Ramos (cell line): ENCODE data around the gene MCM9.

Experiments
- in situ Hi-C: fragments of 300-500 bp; cut with MboI; formaldehyde crosslinking; loops from one replicate; pipeline ENCODE4 v1.14.3; 2022; ENCODE audit warnings: low sequenced_read_pairs; ENCODE audit not compliant: unreplicated experiment

MCM9 gene

DNA sequence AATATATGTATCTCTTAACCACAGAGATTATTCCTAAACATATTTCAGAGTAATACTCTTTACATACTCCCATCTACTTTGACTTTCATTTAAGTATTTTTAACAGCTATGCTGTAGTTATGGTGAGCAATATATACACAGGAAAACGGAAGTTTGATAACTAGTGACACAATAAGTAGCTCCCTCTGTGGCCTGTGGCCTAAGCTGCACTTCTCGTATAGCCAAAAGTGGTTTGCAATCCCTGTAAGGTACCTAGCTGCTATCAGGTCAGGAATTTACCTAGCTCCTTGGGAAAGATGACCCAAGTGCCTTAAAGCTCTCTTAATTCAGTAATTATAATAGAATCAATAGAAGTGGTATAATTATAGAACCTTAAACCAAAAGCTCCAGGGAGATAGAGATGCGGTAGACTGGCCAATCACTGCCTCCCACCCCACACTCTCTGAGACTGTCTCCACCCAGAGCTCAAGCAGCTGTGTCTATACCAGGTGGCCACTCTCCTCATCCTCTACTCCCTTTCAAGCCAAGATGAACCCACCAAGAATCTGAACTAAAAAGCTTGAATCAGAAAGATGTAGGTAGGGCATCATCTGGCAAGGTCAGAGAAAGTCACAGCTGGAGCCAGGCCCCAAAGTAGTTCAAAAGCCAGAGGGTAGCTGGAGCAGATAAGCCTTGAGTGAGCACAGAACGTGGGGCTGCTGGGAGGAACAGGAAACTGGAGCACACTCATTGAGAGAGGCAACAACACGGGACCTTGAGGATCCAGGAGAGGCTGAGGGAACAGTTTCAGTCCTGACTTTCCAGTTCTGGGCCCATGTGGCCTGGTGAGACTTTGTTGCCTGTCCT is 125.9 kb downstream of the MCM9 start:
- in situ Hi-C loops: loop anchor here (25.0 kb wide), 1 partner anchor 303 kb away; no protein-coding TSS in a partner anchor

DNA sequence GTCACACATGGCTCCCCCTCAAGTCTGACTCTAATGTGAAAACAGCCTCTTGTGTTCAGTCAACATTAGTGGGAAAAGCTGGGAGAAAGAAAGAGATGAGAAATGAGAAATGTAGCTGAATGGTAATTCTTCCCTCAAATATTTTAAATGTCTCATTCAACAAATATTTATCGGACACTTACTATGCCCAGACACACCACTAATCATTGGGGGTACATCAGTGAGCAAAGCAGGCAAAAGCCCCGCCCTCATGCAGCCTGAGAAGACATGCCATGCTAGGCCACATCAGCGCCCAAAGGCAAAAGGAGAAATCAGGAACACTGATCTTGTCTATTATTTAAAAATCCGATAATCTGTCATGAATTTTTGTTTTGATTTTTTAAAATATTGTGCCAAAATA is 130.9 kb downstream of the MCM9 start:
- in situ Hi-C loops: loop anchor here (25.0 kb wide), 1 partner anchor 308 kb away; no protein-coding TSS in a partner anchor

DNA sequence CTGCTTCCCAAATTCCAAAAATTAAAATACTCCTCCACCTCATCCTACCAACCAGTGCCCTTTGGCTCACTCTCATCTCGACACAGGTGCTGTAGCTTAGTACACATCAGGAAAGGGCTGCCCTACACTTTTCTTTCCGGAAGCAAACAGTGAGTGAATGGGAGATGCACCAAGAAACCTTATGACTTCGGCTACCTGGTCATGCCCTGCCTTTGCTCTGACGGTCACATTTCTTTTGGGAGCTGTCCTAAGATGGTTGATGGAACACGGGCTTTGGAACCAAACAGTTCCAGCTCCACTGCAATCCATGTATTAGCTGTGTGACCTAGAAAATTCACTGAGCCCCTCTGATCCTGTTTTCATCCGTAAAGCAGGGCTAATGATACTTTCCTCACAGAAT is 133.7 kb downstream of the MCM9 start:
- in situ Hi-C loops: loop anchor here (25.0 kb wide), 1 partner anchor 311 kb away; no protein-coding TSS in a partner anchor

DNA sequence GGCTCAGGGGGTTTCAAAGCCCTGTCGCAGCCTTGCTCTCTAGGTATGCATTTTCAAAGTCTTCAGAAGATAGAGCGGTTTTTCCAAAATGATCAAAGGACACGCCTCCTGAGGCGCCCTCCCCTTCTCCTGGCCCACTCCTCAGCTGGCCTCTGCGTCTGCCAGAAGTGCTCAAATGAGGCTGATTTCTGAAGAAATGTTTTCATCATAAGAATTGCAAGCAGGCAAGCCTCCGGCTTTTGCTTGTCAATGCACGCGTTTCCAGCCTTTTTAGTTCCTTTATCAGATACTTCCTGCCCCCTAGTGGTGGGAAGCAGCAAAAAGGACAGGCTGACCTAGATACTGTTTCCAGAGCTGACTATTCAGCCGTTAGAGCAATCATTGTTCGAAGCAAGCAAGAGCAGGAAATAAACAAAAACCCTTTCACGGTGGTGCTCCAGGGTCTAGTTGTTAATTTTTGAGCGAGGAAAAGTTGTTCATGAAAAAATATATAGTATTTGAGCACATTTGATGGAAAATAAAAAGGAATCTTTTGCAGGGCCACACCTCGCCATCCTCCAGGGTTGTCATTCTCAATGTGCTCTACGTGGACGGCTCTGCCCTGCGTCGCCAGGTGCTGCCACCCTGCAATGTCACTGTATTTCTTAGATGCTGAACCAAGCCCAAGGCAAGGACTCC is 134.4 kb downstream of the MCM9 start:
- in situ Hi-C loops: loop anchor here (25.0 kb wide), 1 partner anchor 312 kb away; no protein-coding TSS in a partner anchor

DNA sequence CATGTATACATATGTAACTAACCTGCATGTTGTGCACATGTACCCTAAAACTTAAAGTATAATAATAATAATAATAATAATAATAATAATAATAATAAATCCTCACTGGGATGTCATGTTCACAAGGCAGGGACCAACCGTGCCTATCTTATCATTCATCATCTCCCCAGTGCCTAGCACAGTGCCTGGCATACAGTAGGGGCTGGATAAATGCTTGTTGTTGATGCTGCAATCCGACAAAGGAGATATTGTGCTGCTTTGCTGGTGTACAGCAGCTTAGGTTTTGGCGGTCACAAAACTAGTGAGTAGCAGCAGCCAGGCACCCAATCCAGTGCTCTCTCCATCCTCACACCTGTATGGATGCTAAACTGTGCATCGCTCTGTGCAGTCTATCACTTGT is 135.1 kb downstream of the MCM9 start:
- in situ Hi-C loops: loop anchor here (25.0 kb wide), 3 partner anchors 312 to 813 kb away; no protein-coding TSS in a partner anchor

DNA sequence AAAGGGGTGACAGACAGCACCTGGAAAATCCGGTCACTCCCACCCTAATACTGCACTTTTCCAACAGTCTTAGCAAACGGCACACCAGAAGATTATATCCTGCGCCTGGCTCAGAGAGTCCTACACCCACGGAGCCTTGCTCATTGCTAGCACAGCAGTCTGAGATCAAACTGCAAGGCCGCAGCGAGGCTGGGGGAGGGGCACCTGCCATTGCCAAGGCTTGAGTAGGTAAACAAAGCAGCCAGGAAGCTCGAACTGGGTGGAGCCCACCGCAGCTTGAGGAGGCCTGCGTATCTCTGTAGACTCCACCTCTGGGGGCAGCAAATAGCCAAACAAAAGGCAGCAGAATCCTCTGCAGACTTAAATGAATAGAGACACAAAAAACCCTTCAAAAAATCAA is 138.4 kb downstream of the MCM9 start:
- in situ Hi-C loops: loop anchor here (25.0 kb wide), 2 partner anchors 509 to 809 kb away; no protein-coding TSS in a partner anchor

DNA sequence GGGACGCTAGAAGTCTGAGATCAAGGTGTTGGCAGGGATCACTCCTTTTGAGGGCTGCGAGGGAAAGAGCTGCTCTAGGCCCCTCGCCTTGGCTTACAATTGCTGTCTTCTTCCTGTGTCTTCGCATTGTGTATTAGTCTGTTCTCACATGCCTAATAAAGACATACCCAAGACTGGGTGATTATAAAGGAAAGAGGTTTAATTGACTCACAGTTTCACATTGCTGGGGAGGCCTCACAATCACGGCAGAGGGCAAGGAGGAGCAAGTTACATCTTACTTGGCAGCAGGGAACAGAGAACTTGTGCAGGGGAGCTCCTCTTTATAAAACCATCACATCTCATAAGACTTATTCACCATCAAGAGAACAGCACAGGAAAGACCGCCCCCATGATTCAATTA is 143.5 kb downstream of the MCM9 start:
- in situ Hi-C loops: loop anchor here (25.0 kb wide), 2 partner anchors 504 to 804 kb away; no protein-coding TSS in a partner anchor

DNA sequence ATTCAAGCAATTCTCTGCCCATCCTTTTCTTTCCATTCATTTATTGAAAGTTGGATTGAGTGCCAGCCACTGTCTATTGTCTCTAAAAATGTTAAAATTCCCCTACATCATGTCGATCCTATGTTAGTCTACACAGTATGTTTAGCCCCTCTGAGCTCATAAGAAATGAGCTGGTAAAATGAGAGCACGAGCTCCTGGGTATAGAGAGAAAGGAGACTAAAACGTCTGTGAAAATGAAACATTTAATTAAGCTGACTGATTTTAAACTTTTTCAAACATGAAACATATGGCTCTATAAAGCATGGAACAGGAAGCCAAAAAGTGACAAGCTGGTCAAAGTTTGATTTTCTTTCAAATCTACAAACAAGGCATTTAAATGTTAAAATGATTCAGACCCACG is 145.0 kb downstream of the MCM9 start:
- in situ Hi-C loops: loop anchor here (25.0 kb wide), 2 partner anchors 503 to 803 kb away; no protein-coding TSS in a partner anchor

DNA sequence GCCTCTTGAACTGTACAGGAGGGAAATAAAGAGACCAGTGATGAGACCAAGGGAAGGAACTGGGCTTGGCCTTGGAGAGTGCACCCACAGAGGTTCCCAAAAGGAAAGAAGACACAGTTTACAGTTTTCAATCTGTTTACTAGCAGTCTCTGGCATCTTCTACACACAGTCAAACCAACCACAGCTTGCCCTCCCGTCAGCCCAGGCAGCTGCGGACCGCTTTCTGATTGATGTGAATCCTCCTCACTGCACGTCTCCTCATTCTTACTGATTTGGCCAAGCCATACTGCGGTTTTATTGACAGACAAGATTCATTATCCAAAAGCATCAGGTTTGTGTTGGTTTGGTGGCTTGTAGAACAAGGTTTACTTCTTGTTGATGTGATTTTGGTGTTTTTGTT is 145.5 kb downstream of the MCM9 start:
- in situ Hi-C loops: loop anchor here (25.0 kb wide), 2 partner anchors 502 to 802 kb away; no protein-coding TSS in a partner anchor

DNA sequence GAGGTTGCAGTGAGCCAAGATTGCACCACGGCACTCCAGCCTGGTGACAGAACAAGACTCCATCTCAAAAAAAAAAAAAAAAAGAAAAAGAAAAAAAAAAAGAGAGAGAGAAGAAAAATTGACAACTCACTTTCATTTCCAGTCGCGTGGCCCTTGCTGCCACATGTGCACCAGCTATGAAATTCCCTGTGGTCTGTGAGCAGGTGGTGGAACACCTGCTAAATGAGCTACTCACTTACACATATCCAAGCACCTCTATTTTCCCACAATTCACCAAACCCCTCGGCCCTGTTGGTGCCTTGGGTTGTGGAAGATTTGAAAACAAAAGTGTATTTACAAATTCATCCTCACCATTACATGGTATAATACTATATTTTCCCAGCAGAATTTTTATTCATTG is 146.3 kb downstream of the MCM9 start:
- in situ Hi-C loops: loop anchor here (25.0 kb wide), 2 partner anchors 501 to 801 kb away; no protein-coding TSS in a partner anchor

DNA sequence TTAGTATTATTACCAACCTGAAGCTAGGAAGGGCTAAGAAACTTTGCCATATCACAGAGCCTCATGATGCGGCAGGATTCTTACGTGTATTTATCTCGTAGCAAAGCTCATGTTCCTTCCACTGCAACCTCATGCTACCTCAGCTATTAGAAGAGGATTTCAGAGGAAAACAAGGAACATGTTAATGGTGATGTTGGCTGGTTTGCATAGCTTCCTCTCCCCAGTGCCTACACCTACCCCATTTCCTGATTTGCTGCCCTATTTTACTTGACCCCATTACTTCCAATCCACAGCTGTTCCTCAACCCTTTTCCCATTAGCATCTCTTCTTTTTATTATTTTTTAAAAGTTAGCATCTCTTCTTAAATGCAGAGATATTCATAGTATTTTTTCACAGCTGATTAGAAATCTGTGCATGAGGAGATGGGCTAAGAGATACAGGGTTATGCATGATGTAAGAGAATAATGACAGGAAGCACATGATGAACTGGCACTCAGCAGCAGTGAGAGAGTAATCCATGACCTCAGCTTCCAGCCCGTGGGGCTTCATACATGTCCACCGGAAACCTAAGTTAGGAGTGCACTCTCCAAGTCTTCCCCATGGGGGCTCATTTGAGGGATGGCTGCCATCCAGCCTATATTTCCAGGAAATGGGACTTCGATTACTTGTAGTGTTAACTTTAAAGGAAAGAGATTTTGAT is 147.1 kb downstream of the MCM9 start:
- in situ Hi-C loops: loop anchor here (25.0 kb wide), 2 partner anchors 501 to 801 kb away; no protein-coding TSS in a partner anchor

DNA sequence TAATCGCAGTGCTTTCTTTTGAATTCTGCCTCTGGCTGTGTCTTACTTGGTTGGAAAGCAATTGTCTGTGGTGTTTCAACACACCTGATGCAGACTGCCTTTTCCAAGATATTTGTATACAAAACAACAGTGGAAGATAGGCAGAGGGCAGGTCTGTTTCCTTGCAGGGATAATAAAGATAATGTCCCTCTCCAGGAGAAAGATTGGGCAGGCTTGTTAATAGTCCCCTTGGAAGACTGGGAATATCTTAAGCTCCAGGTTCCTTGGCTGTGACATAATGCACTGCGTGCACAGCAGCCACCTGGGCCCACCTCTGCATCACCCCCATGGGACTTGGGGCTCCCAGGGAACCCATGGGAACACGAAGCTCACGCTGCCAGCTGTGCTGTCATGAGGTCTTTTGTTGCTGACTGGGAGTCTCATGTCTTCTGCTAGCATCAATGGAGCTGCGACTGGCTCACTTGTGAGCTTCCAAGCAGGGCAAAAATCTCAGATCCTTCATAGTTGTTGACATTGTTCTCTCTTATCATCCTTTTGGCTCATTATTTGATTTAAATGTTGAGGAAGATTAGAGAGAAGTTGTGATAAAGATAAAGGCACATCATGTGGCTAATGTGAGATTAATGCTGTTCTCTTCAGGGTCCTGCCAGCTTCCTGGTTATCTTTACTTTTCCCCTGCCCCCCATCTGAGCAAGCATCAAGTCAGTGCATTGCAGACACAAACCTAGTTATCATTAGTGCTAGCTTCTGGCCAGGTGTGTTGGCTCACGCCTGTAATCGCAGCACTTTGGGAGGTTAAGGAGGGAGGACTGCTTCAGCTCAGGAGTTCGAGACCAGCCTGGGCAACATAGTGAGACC is 148.1 kb downstream of the MCM9 start:
- in situ Hi-C loops: loop anchor here (25.0 kb wide), 2 partner anchors 500 to 800 kb away; no protein-coding TSS in a partner anchor

DNA sequence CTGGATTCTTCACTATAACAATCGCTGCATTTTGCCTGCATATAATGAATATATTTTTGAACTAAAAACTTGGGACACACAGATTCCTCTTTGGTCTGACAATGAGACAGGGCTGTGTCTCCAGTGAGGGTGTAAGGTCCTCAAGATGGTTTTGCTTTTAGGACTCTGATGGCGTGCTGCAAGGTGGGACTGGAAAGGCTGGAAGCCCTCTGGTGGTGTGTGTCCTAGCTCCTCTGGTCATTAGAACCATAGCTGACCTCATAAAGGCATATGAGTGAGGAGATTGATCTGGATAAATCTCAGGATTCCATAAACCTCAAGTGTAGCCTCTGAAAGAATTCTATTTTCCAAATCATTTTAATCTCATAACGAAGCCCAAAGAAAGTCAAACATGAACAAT is 149.4 kb downstream of the MCM9 start:
- in situ Hi-C loops: loop anchor here (25.0 kb wide), 2 partner anchors 498 to 798 kb away; no protein-coding TSS in a partner anchor

DNA sequence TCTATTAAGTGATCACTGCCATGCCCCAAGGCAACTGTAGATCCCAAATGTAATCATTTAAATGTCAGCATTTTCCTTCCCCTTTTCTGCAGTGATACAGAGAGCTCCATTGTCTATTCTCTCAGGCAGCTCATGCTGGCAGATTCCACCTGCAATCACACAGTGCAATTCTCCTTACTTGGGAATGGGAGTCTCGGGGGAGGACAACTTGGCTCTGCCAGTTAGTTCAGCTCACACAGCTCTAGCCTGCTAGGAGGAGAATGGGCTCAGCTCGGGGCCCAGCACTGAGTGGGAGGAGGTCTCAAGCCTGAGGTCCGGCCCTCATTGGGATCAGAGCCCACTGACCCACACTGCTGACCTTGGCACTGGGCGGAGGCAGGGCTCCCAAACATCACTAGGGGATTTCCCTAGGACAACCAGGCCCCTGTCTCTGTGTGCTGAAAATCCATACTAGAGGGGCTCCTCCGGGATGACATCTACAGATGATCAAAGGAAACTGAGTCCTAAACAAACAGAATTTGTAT is 150.3 kb downstream of the MCM9 start:
- in situ Hi-C loops: loop anchor here (25.0 kb wide), 2 partner anchors 497 to 797 kb away; no protein-coding TSS in a partner anchor

DNA sequence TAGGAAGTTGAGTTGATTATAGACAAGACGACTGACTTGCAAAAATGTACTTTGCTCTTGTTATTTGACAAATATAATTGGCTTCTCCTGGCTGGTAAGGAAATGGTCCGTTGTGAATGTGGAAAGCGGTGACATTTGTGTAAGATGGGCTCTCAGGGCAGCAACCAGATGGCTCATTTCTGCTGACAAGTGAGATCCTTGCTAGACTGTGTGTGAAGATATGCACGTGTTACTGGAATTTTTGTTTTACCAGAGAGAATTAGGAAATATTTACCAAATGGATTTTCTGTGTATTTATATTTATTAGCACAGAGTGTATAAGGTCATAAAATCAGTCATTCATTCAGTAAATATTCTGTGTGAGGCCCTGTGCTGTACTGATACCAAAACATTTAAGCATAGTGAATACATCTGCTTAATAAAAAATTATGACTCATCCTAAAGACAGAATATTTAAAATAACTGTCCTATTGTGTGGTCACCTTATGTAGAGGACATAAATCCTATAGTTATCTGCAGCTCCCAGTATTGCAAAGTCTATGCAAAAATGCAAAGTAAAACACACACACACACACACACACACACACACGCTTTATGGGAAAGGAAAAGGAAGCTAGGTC is 150.9 kb downstream of the MCM9 start:
- in situ Hi-C loops: loop anchor here (25.0 kb wide), 2 partner anchors 497 to 797 kb away; no protein-coding TSS in a partner anchor

DNA sequence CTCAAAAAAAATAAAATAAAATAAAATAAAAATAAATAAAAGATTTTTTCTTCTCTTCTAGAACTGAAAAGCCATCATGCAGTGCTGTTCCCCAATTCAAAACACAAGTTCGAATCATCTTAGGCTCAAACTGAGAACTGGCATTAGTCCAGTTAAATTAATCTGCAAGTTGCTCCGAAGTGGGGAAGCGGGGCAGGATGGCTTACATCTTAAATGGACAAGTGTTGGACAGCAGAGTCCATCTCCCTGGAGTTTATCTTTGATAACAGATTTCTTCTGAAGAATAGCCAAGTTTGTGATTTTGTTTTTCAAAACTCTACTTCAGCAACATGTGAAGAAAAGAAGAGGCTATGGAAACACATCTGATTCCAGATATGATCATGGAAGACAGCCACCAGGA is 152.3 kb downstream of the MCM9 start:
- in situ Hi-C loops: loop anchor here (25.0 kb wide), 2 partner anchors 495 to 795 kb away; no protein-coding TSS in a partner anchor

DNA sequence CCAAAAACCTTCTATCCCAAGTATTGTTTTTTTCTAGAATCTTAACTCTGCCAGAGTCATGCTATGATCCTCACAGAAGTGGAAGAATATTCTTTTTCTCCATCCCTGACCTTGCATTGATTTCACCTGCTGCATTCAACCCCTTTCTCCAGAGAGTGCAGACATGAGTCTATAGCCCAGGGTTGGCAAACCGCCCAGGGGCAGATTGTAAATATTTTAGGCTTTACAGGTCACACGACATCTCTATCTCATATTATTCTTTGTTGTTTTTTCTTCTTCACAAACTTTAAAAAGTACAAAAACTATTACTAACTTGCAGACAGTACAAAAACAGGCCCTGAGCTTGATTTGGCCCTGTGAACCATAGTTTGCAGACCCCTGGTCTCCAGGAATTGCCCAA is 153.1 kb downstream of the MCM9 start:
- in situ Hi-C loops: loop anchor here (25.0 kb wide), 2 partner anchors 495 to 795 kb away; no protein-coding TSS in a partner anchor

DNA sequence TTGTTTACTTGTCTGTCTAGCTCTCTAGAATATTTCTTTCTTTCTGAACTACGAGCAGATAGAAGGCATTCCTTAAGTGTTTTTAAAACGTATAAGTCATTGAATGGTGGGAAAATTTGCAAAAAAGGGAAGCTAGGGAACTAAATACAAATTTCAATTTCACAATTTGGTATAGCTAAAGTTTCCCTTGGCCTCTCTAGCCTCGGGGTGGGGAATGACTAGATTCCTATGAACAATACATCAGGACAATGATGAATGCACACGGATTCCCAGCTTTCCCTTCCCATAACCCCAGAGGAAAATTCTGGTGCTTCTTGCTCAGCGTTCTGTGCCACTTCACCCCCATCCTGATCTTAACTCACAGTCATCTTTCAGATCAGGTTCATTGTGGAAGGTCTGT is 154.3 kb downstream of the MCM9 start:
- in situ Hi-C loops: loop anchor here (25.0 kb wide), 2 partner anchors 493 to 793 kb away; no protein-coding TSS in a partner anchor
